Measurements from ENCODE around the gene ZBTB3. TPM values are rescaled to one million over a fixed set of nuclear protein-coding genes. Genes with fewer than 3 reads are reported as not detected.
A peak's percentile ranks its signal among the peaks of the same experiment; 100 is the strongest.

Gene ZBTB3
- total and polyA plus RNA-seq, 9 of the 15 experiments (the other 6 are each of a cell fraction or from before 2014, with no cell fraction given): 1.9 to 10.0 (median 4.9) TPM

- TF ChIP-seq MEIS2 (IDR thresholded peaks at IDR 0.05; ENCODE audit: partially characterized antibody) (peak; percentile 89), SIN3A (IDR thresholded peaks at IDR 0.05; ENCODE audit: borderline replicate concordance in 2 of 2, control insufficient read depth in 1 of 2, low read depth in 2 of 2, low read length in 2 of 2) (no peak), ZNF224 (CRISPR knock-in tag; IDR thresholded peaks at IDR 0.05) (no peak), PCBP1 (IDR thresholded peaks at IDR 0.05; ENCODE audit: low read depth, low read length, poor library complexity, severe bottlenecking) (peak; percentile 59), TRIM24 (IDR thresholded peaks at IDR 0.05) (peak in 1 of 2 experiments; percentile 17; a peak in 1 of 4 replicates), MCM7 (IDR thresholded peaks at IDR 0.05) (no peak), ARID1B (IDR thresholded peaks at IDR 0.05) (no peak; the same call in 1 of the 2 replicates), AFF4 (CRISPR knock-in tag; IDR thresholded peaks at IDR 0.05) (no peak), GMEB1 (CRISPR knock-in tag; IDR thresholded peaks at IDR 0.05) (peak; percentile 83), ZNF778 (CRISPR knock-in tag; IDR thresholded peaks at IDR 0.05) (no peak), BRF1 (IDR thresholded peaks at IDR 0.05; ENCODE audit: borderline replicate concordance, extremely low read depth, insufficient read length) (no peak), KAT8 (IDR thresholded peaks at IDR 0.05; ENCODE audit: low read depth) (no peak), ZNF408 (CRISPR knock-in tag; IDR thresholded peaks at IDR 0.05; ENCODE audit: low read depth) (no peak), TSC22D4 (tag; IDR thresholded peaks at IDR 0.05) (no peak), PREB (CRISPR knock-in tag; IDR thresholded peaks at IDR 0.05) (no peak), ZNF717 (CRISPR knock-in tag; IDR thresholded peaks at IDR 0.05) (no peak), CREB5 (CRISPR knock-in tag; IDR thresholded peaks at IDR 0.05) (no peak), ZNF133 (CRISPR knock-in tag; IDR thresholded peaks at IDR 0.05) (no peak), ZNF324 (CRISPR knock-in tag; IDR thresholded peaks at IDR 0.05) (peak; percentile 83), TBL1XR1 (IDR thresholded peaks at IDR 0.05; ENCODE audit: low read length in 2 of 2) (no peak; a peak in 1 of 4 replicates), STAG1 (CRISPR knock-in tag; IDR thresholded peaks at IDR 0.05; ENCODE audit: borderline replicate concordance) (no peak), CBX5 (IDR thresholded peaks at IDR 0.05; ENCODE audit: borderline replicate concordance, low read depth) (no peak)
Measured at GRCh38 chr11:62727165-62727871, 26.6 kb downstream of the ZBTB3 start, which contains the start of gene HNRNPUL2 (continued).

Measured in K562 (cell line).